ENCODE results near the gene MSS51.
A peak's percentile ranks its signal among the peaks of the same experiment; 100 is the strongest.

Gene MSS51

GRCh38 chr10:73433538-73433867 lies at the start of gene MSS51:
TSS of gene MSS51 (minus strand) at chr10:73433561. CDS start at chr10:73428284, 5,277 bp downstream.
- H3K4me3 ChIP-seq (ENCODE audit: low read depth, low read length) = no peak within 1 kb of the TSS
- in situ Hi-C loops (cut with HindIII; ENCODE audit: low sequenced_read_pairs) = no loop called here
- no peak for TF ChIP-seq CTCF (IDR thresholded peaks at IDR 0.05; ENCODE audit: low read depth, low read length)
- DNase-seq (ENCODE audit: low read depth, low spot score) = no peak

- peak; percentile 69 for DNase-seq (ENCODE audit: low read depth, low spot score)
- in situ Hi-C loops (cut with HindIII; ENCODE audit: low sequenced_read_pairs) = no loop called here
- no peak for TF ChIP-seq CTCF (IDR thresholded peaks at IDR 0.05; ENCODE audit: low read depth, low read length)
- no peak overlapping the region for H3K4me3 ChIP-seq (ENCODE audit: low read depth, low read length)
These were observed 46.8 kb upstream of the MSS51 start for GRCh38 chr10:73480158-73480557.

- TF ChIP-seq CTCF (IDR thresholded peaks at IDR 0.05; ENCODE audit: low read depth, low read length) = no peak
- DNase-seq (ENCODE audit: low read depth, low spot score) = no peak
- no peak overlapping the region for H3K4me3 ChIP-seq (ENCODE audit: low read depth, low read length)
- in situ Hi-C loops (cut with HindIII; ENCODE audit: low sequenced_read_pairs) = no loop called here
These were observed 45.3 kb upstream of the MSS51 start for GRCh38 chr10:73478636-73479035.

- no peak for TF ChIP-seq CTCF (IDR thresholded peaks at IDR 0.05; ENCODE audit: low read depth, low read length)
- in situ Hi-C loops (cut with HindIII; ENCODE audit: low sequenced_read_pairs) = no loop called here
- no peak for DNase-seq (ENCODE audit: low read depth, low spot score)
- H3K4me3 ChIP-seq (ENCODE audit: low read depth, low read length) = no peak overlapping the region
These were observed 37.9 kb upstream of the MSS51 start for GRCh38 chr10:73471226-73471625.

GRCh38 chr10:73469579-73469978 lies 36.2 kb upstream of the MSS51 start:
- in situ Hi-C loops (cut with HindIII; ENCODE audit: low sequenced_read_pairs) = no loop called here
- no peak for DNase-seq (ENCODE audit: low read depth, low spot score)
- no peak overlapping the region for H3K4me3 ChIP-seq (ENCODE audit: low read depth, low read length)
- TF ChIP-seq CTCF (IDR thresholded peaks at IDR 0.05; ENCODE audit: low read depth, low read length) = no peak

GRCh38 chr10:73467206-73467605 lies 33.8 kb upstream of the MSS51 start:
- TF ChIP-seq CTCF (IDR thresholded peaks at IDR 0.05; ENCODE audit: low read depth, low read length) = no peak
- no peak overlapping the region for H3K4me3 ChIP-seq (ENCODE audit: low read depth, low read length)
- DNase-seq (ENCODE audit: low read depth, low spot score) = no peak
- in situ Hi-C loops (cut with HindIII; ENCODE audit: low sequenced_read_pairs) = no loop called here
